Measurements from ENCODE around the gene CLPTM1. TPM values are rescaled to one million over a fixed set of nuclear protein-coding genes. Genes with fewer than 3 reads are reported as not detected.

Gene CLPTM1
- total RNA-seq, 4 donors from 2014 or later, result 65.3 to 94.6 (median 79.8) TPM

DNA sequence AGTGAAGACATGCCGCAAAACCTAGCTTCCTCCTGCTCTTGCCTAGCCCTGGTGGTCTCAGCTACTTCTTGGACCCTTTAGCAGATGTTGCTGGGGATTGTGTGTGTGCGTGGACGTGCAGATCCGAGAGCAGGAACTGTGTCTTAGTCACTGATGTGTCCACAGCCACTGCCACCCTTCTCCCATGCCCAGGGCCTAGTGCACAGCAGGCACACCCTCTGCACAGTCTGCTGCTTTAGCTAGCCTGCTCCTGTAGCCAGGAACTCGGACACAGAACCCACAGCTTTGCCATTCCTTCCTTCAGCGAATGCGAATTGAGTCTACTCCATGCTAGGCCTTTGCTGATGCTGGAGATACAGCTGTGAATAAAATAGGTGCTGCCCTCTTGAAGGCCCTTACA, 2.3 kb downstream of the CLPTM1 start:
- H3K27me3 ChIP-seq, result no peaks in the 10 kb centered on the region
- DNase-seq, result no peak
- intact Hi-C loops (cut with DNase I; ENCODE audit: low total_unique reads), result no loop called here
- in situ Hi-C loops (cut with MboI; ENCODE audit: low pct_ligation_motif_present in 1 of 4, low pct_unique_long_range_greater_than_20kb in 1 of 4, low sequenced_read_pairs in 3 of 4), result no loop called here
- no peaks in the 10 kb centered on the region for H3K9me3 ChIP-seq
- H3K4me3 ChIP-seq, result no peak overlapping the region
- WGBS, 2 donors (ENCODE audit: low coverage in 1 of 2), result 89% methylated on average over 7 of the region's 7 CpGs; no CpG with 5 or more reads in 1 of the 2 donors
- peaks cover 0 to 12% (median 0%) of the 10 kb centered on the region in 4 donors for H3K36me3 ChIP-seq
- peaks cover 17 to 35% (median 23%) of the 10 kb centered on the region in 4 donors for H3K4me1 ChIP-seq
- TF ChIP-seq POLR2A (IDR thresholded peaks at IDR 0.05), result no peak
- H3K27ac ChIP-seq, result no peak overlapping the region

DNA sequence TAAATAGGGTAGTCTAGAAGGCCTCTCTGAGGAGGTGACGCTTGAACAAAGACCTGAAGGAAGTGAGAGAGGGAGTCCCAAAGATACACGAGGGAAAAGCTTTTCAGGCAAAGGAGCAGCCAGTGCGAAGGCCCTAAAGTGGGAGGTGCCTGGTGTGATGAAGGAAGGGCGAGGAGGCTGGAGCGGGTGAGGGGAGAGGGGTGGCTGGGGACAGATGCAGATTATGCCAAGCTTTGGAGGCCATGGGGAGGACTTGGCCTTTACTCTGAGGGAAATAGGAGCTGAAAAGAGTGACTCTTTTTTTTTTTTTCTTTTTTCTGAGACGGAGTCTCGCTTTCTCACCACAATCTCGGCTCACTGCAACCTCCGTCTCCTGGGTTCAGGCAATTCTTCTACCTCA, 2.9 kb downstream of the CLPTM1 start:
- Histone ChIP-seq H3K27ac (no peak overlapping the region), H3K4me1 (peaks cover 17 to 35% (median 23%) of the 10 kb centered on the region in 4 donors), H3K4me3 (no peak overlapping the region), H3K36me3 (peaks cover 0 to 16% (median 0%) of the 10 kb centered on the region in 4 donors), H3K27me3 (no peaks in the 10 kb centered on the region), H3K9me3 (no peaks in the 10 kb centered on the region)
- intact Hi-C loops (cut with DNase I; ENCODE audit: low total_unique reads) (no loop called here), in situ Hi-C loops (cut with MboI; ENCODE audit: low pct_ligation_motif_present in 1 of 4, low pct_unique_long_range_greater_than_20kb in 1 of 4, low sequenced_read_pairs in 3 of 4) (no loop called here)
- no peak for TF ChIP-seq POLR2AphosphoS5 (IDR thresholded peaks at IDR 0.05)
- TF ChIP-seq, protein P1, sequence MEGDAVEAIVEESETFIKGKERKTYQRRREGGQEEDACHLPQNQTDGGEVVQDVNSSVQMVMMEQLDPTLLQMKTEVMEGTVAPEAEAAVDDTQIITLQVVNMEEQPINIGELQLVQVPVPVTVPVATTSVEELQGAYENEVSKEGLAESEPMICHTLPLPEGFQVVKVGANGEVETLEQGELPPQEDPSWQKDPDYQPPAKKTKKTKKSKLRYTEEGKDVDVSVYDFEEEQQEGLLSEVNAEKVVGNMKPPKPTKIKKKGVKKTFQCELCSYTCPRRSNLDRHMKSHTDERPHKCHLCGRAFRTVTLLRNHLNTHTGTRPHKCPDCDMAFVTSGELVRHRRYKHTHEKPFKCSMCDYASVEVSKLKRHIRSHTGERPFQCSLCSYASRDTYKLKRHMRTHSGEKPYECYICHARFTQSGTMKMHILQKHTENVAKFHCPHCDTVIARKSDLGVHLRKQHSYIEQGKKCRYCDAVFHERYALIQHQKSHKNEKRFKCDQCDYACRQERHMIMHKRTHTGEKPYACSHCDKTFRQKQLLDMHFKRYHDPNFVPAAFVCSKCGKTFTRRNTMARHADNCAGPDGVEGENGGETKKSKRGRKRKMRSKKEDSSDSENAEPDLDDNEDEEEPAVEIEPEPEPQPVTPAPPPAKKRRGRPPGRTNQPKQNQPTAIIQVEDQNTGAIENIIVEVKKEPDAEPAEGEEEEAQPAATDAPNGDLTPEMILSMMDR (IDR thresholded peaks at IDR 0.05), result no peak
- no peak for TF ChIP-seq EP300 (IDR thresholded peaks at IDR 0.05; ENCODE audit: low read depth)
- TF ChIP-seq POLR2A (IDR thresholded peaks at IDR 0.05), result no peak
- DNase-seq, result no peak
- WGBS, 2 donors (ENCODE audit: low coverage in 1 of 2), result 84 to 90% methylated on average over 3 to 9 of the region's 9 CpGs

DNA sequence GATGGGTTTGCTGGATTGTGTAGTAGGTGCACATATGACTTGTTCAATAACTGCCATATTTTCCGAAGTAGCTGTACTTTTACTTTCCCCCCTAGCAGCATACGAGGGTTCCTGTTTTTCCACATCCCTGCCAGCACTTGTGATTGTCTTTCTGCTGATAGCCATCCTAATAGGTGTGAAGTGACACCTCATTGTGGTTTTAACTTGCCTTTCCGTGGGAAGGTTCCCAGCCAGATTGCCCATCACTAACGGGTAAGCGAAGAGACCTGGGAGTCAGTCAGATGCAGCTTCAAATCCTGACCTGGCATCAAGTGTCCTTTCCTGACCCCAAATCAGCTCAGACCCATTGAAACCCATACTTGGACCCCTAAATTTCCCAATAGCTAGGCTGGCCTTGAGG, 4.5 kb downstream of the CLPTM1 start:
- WGBS, 2 donors (ENCODE audit: low coverage in 1 of 2), result 81% methylated on average over 5 of the region's 5 CpGs; no CpG with 5 or more reads in 1 of the 2 donors
- Histone ChIP-seq H3K27ac (no peak overlapping the region), H3K4me3 (no peak overlapping the region), H3K27me3 (no peaks in the 10 kb centered on the region), H3K9me3 (no peaks in the 10 kb centered on the region), H3K36me3 (peaks cover 0 to 21% (median 4%) of the 10 kb centered on the region in 4 donors), H3K4me1 (peaks cover 14 to 23% (median 16%) of the 10 kb centered on the region in 4 donors)
- TF ChIP-seq POLR2A (IDR thresholded peaks at IDR 0.05) (no peak), EP300 (IDR thresholded peaks at IDR 0.05; ENCODE audit: low read depth) (no peak), POLR2AphosphoS5 (IDR thresholded peaks at IDR 0.05) (no peak)
- TF ChIP-seq, protein P1 (IDR thresholded peaks at IDR 0.05), result no peak
- intact Hi-C loops (cut with DNase I; ENCODE audit: low total_unique reads), result no loop called here
- DNase-seq, result no peak
- in situ Hi-C loops (cut with MboI; ENCODE audit: low pct_ligation_motif_present in 1 of 4, low pct_unique_long_range_greater_than_20kb in 1 of 4, low sequenced_read_pairs in 3 of 4), result no loop called here

DNA sequence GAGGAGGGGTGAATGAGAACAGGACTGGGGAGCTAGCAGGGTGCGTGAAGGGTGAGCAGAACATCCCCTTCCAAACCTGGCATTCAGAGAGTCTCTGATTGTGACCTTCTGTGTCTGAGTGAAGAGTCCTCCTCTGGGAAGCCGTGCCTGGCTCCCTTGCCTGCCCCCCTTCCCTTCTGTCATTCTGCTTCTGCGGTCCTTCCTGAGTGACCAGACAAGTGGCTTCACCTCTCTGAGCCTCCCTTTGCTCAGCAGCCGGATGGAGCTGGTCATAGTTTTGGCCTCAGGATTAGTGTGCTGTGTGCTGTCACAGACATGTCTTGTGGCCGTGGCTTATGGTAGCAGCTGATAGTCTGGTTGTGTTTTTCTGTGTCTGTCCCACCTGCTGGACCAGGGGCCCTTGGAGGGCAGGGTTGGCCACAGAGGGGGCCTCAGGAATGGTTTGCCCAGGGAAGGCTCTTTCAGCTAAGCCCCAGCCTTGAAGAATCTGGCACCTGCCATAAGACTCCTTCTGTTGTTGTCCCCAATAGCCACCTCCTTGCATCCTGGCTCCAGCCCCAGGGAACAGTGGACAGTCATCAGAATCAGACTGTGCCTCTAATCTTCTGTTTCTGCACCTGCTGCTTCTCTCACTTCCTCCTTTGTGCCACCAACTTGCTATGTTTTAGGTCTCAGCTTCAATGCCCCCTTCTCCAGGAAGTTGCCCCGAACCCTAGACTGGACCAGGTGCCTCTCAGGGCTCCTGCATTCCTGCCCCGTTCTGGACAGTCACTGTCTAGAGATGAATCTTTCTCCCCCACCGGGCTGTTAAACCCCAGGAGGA, 5.9 kb downstream of the CLPTM1 start:
- H3K4me1 ChIP-seq, result peaks cover 12 to 20% (median 12%) of the 10 kb centered on the region in 4 donors
- peak overlapping the region in 1 of 4 donors; percentile 37 for H3K27ac ChIP-seq
- no peak overlapping the region for H3K4me3 ChIP-seq
- in situ Hi-C loops (cut with MboI; ENCODE audit: low pct_ligation_motif_present in 1 of 4, low pct_unique_long_range_greater_than_20kb in 1 of 4, low sequenced_read_pairs in 3 of 4) (no loop called here), intact Hi-C loops (cut with DNase I; ENCODE audit: low total_unique reads) (no loop called here)
- peak; percentile 17 for DNase-seq
- TF ChIP-seq EP300 (IDR thresholded peaks at IDR 0.05; ENCODE audit: low read depth), result no peak
- no peak for TF ChIP-seq POLR2AphosphoS5 (IDR thresholded peaks at IDR 0.05)
- TF ChIP-seq, protein P1 (IDR thresholded peaks at IDR 0.05), result no peak
- TF ChIP-seq POLR2A (IDR thresholded peaks at IDR 0.05), result no peak
- no peaks in the 10 kb centered on the region for H3K27me3 ChIP-seq
- WGBS, 2 donors (ENCODE audit: low coverage in 1 of 2), result 77% methylated on average over 8 of the region's 8 CpGs; no CpG with 5 or more reads in 1 of the 2 donors
- H3K9me3 ChIP-seq, result no peaks in the 10 kb centered on the region
- peaks cover 0 to 33% (median 9%) of the 10 kb centered on the region in 4 donors for H3K36me3 ChIP-seq

Data from transverse colon (tissue), 4 donors.